GM19240 (cell line): Measurements from ENCODE around the gene RAD51B.
"Not testable (repeated sequence)": the region's sequence is repeated elsewhere in the genome, so short reads cannot be mapped to it uniquely, and the experiment has no call there.

ENCODE experiments used
- DNase-seq: peaks from one replicate; pipeline ENCODE4 v3.0.0; 2011; ENCODE audit warnings: low spot score; ENCODE audit not compliant: insufficient read length

Gene RAD51B

DNA sequence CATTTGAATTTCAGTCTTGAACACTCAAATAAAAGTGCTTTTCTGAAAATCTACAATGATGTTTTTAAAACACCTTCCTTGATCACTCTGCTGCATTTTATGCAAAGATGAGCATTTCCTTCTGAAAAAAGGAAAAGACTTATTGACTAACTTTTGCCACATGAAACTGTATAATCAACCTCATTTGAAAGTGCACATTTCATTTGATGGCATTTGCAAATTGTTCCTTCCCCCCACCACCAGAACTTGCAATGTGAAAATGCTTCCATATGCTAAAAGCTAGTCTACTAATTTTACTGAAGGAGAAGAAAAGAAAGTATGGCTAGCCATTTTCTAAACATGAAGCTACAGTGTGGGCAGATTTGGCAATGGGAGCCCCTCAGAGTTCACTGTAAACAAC is 159.2 kb downstream of the RAD51B start:
- no peak for DNase-seq

DNA sequence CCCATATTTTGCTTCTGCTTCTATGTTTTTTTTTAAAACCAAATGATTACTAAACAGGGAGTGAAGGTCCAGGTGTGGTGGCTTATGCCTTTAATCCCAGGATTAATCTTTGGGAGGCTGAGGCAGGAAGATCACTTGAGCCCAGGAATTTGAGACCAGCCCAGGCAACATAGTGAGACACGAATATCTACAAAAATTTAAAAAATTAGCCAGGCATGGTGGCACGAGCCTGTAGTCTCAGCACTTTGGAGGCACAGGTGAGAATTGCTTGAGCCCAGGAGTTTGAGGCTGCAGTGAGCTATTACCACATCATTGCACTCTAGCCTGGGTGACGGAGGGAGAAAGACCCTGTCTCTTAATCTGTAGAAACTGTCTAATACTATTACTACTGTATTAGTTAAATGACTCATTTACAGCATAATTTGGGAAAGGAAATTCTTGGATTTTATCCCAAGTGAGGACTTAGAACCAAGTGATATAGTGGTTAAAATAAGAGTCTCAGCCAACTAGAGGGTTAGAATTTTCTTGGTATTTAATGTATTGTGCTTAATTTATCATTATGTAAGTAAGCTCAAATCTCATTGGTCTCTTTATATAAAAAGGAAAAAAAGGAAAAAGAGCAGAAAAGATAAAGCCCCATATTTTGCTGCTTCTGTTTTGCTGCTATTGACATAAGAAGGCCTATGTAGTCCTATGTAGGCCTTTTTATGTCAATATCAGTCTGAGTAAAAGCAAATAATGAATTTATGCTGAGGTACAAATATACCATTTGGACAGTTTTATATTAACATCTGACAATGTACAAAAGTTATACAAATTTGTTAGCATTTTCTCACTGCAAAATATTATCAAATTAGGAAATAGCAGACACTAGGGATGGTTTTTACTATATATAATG is 163.4 kb downstream of the RAD51B start:
- DNase-seq, result no peak

DNA sequence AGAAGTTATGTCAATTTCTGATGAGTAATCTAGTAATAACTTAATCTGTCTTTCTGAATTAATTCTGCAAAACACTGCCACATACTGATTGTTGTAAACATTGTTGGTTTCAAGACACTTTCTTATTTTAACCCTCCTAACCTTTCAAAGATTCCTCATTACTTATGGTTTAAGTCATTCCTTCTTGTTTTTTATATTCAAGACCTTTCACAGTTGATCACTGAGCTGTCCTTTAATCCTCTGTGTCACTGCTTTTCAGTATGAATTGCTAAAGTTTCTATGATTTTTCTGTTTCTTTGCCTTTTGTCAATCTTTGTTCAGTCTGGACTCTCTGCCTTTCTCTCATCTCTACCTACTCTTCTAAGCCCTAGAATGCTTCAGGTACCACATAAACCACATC is 164.7 kb downstream of the RAD51B start:
- DNase-seq, result no peak

DNA sequence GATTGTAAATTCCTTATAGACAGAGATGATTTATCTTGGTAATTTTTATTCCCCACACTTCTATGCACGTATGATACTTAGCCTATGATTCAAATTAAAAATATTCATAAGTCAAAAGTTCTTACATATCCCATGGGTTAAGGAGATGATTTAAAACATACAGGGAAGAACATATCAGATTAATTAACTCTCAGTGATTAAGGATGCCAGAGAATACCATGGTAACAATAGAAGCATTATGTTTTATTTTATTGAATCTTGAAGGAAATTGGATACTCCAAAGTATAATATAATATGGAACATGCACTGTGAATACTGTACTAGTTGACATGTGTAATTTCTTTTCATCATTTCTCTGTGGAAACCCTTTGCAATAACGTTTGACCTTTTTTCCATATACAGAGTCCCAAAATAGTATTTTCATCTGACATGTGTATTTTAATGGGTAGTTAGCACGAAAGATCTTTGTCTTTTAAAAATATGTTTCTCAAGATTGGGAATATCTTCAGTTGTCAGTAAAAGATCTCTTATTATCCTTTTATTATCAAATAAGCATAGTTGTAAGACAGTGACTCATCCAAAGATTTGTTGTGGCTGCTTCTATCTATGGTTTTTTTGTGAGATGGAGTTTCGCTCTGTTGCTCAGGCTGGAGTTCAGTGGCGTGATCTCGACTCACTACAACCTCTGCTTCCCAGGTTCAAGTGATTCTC is 166.7 kb downstream of the RAD51B start:
- DNase-seq, result no peak

DNA sequence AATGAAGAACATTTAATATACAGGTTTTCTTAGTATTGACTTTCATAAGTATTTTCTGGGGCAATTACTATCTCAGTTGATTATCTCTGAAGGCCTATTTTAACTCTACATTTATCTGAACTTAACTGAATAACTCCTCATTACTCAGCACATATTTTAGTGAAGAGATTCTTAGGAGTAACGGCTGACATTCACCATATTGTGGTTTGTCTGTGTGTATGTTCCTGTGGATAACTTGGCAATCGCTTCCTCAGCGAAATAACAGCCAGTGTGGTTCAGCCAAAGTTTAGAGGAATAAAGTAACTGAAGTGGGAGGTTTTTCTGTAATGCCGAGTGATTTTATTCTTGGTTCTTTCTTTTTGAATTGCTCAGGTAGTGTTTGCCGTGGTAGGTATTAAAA is 168.0 kb downstream of the RAD51B start:
- no peak for DNase-seq

DNA sequence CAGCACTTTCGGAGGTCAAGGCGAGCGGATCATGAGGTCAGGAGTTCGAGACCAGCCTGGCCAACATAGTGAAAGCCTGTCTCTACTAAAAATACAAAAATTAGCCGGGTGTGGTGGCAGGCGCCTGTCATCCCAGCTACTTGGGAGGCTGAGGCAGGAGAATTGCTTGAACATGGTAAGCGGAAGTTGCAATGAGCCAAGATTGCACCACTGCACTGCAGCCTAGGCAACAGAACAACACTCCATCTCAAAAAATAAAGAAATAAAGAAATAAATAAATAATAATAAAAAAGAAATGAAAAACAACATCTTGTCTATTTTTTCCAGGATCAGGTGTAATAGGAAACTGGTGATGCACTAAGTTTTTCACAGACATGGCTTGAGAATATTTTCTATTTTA is 168.6 kb downstream of the RAD51B start:
- not testable (repeated sequence) for DNase-seq

DNA sequence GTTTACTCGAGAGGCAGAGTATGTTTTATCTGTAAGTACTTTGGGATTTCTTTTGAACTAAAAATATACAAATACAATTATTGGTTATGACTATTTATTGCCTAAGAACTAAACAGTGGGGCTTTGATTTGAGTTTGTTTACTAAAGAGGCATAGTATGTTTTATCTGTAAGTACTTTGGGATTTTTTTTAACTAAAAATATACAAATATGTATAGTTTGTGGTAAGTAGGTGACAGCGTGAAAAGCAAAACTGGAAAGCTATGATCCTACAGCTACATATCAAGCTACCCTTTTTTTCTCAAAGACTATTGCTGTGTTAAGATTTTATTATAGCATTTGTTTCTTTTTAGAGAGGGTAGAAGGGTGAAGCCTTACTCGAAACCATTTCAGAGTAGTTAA is 171.0 kb downstream of the RAD51B start:
- no peak for DNase-seq

DNA sequence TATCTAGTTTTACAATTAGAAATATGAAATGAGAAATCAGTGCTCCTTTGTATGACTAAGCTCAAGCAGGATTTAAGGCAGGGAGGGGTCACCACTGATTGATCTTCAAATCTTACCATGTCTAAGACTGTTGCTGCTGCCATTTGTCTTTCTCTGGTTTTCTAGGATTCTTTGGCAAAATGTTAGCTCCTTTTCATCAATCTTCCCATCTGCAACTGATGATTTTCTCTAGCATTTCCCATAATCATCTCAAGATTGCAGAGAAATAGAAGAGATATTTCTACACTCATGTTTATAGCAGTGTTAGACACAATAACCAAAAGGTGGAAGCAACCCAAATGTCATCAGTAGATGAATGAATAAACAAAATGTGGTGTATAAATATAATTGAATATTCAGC is 175.0 kb downstream of the RAD51B start:
- no peak for DNase-seq

DNA sequence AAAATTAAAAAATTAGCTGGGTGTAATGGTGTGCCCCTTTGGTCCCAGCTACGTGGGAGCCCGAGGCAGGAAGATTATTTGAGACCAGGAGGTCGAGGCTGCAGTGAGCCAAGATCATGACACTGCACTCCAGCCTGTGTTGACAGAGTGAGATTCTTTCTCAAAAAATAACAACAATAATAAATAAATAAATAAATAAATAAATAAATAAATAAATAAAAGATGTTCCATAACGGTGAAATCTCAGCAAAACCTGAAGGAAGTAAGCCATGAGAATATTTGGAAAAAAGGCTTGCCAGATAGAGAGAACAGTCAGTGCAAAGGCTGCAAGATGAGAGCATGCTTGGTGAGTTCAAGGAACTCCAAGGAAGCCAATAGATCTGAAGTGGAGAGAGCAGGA is 176.7 kb downstream of the RAD51B start:
- DNase-seq, result no peak

DNA sequence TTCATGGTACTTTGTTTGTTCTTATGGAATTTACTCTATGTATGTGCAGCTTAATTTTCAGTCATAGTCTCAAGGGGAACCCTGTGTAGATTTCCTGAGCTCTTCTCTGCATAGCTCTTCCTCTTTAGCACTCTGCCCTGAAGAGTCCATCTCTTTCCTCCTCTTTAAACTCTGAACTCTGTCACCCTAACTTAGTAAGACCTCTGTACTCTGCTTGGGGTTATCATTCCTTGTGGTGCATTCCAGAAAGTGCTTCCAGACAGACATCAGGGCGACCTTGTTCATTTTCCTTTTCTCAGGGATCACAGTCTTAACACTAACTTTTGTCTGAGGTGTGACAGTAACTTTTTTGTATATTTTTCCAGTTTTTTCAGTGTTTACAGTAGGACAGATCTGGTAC is 179.3 kb downstream of the RAD51B start:
- DNase-seq, result no peak

DNA sequence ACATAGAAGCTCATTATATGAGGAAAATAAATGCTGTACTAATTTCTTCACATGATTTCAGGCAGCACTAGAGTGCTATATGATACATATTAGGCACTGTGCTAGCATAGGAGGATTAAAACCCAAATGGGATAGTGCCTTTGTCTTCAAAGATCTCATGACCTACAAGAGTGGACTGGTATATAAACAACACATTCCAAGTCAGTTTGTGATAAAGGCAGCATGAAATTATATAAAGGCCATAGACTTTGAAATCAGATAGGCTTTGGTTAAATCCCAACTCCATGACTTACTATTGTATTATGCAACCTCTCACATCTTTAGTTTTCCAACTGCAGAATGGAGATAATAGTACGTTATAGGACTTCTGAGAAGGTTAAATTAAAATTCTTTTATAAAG is 179.7 kb downstream of the RAD51B start:
- no peak for DNase-seq

DNA sequence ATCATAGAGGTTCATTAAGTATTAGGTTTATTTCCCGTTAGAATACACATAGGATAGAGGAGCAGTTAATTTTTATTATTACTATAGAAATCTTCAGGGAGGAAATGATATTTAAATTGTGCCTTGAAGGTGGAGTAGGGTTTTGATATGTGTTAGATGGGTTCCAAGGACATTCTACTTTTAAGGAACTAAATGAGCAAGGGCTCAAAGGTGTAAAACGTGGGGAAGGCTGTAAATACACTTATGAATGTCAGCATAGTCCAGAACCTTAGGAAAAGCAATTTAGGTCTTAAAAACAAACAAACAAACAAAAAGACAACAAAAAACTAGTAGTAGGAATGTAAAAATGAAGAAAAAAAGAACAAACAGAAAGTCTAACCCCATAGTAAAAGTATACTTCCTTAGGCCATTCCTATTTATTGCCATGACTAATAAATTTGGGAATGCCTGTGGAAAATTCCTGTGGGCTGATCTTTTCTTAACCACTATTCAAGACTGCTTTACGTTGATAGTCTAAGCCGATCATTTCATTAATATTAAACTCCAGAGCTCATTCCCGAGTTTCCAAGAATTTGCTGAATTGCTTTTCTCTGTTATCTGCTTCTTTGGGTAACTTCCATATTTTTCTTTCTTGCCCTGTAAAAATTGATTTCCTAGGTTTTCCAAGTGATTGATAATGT is 180.3 kb downstream of the RAD51B start:
- DNase-seq, result no peak

DNA sequence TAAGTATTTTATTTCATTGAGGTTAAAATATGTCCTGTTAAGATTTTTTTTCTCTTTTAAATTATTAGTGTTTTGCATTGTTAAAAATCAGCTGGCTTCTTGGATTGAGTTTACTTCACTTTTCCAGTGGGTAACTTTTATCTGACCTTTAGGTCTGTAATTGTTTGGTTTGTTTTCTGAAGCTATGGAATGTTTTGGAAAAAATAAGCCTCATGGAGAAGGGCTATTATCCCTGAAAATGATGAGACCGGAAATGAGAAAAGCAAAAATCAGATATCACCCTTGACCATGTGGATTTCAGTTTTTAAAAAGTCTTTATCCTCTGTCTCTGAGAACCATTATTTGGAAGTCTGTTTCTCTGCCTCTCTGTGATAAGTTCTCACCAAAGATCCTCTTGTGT is 180.9 kb downstream of the RAD51B start:
- no peak for DNase-seq

DNA sequence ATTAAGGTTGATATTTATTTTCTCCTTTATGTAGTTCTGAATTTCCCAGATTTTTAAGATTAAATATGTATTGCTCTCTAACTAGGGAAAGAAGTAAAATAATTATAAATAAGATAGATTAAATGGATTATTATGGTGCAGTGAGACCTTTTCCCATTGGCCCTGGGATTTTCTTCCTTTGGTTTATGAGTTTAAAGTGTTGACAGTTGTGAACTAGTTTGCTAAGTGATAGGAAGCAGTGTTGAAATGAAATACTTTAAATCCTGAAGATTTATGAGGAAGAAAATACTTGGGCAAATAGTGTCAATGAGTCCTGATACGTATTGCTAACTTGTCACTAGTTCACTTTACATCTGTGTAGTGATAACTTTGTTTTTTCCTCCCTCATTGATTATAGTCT is 188.9 kb downstream of the RAD51B start:
- DNase-seq, result no peak

DNA sequence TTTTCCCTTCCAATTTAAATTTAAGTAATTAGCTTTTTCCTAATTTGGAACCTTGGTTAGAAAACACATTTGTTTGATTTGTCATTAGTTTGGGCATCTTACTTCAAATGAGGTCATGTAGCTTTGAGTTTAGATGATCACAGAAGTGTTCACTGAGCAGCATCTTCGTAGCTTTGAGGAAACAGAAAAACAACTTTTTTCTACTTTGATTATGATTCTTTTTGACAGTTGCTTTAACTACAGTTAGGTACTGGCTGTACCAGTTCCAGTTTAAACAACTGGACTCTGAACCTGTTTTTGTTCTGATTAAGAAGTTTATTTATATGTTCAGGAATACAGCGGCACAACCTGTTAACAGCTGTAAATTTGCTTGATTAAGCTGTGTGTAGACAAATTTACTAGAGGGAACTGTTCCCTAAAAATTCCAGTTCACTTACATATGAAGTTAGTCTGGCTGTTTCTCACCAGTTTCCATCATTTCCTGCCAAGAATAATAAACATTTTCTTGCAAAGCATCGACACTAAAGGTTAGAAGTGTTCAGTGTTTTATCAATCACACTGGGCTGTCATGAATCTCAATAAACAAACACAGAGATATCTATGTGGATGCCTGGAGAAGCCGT is 191.9 kb downstream of the RAD51B start:
- DNase-seq, result no peak

DNA sequence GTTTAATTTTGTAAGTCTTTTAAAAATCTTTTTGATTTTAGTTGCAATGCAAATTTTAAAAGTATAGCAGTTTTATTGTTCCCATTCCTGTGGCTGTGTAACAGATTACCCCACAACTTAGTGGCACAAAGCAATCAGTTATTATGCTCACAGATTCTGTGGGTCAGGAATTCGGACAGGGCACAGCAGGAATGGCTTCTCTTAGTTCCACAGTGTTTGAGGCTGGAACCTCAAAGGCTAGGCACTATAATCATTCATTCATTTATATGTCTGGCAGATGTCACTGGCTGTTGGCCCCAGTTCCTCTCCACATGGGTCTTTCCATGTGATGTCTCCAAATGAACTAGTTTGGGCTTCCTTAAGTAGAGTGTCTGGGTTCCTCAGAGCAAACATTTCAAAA is 193.3 kb downstream of the RAD51B start:
- DNase-seq, result no peak

DNA sequence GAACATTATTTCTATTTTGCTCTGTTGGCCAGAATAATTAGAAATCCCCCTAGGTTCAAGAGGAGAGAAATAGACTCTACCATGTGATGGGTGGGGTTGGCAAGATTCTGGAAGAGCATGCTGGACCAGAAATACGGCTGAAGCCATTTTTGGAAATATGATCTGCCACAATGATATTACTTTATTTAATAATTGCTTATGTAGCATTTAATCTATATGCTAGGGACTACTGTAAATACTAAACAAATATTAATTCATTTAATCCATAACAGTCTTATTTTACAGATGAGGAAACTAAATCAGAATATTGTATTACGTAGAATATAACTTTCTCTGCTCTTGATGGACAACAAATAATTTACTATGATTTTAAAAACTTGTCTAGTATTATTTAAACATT is 193.7 kb downstream of the RAD51B start:
- no peak for DNase-seq

DNA sequence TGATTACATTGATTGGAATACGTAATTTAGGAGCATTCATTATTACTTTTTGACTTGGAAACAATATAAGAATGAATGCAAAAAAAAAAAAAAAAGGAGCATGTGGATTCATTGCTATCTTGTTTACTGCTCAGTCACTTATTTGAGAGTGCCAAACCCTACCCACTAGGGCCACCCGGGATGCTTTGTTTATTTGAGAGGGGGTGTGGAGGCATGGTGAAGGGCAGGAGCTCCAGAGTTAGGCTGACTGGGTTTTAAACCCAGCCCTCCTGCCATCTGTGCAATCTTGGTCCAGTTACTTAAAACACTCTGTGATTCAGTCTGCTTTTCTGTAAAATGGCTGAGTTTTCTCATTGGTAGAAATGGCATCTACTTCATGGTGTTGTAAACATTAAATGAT is 195.2 kb downstream of the RAD51B start:
- DNase-seq, result no peak

DNA sequence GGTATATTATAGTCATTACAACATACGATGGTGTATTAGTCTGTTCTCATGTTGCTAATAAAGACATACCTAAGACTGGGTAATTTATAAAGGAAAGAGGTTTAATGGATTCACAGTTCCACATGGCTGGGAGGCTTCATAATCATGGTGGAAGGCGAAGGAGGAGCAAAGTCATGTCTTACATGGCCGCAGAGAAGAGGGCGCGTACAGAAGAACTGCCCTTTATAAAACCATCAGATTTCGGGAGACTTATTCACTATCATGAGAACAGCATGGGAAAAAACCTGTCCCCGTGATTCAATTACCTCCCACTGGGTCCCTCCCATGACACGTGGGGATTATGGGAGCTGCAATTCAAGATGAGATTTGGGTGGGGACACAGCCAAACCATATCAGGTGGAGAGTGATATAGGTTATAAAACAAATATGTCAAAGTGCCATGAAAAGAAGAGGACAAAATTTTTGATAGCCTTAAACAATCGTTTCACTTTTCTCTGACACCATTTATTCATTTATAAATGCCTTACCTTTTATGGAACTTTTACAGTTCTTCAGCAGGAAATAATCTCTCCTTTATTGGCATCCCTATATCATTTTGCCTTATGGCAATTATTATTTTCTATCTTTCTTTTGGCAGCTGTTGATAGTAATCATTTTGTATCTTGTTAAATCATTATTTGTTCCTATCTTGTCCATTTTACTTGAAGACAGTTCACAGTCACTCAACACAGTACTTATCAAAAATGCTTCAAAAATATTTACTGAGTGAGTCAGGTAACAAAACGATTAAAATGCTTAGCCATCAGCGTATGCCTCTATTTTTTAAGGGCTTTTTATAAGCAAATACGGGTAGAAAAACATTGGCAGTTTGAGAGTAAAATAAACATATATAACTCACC is 196.0 kb downstream of the RAD51B start:
- DNase-seq, result no peak

DNA sequence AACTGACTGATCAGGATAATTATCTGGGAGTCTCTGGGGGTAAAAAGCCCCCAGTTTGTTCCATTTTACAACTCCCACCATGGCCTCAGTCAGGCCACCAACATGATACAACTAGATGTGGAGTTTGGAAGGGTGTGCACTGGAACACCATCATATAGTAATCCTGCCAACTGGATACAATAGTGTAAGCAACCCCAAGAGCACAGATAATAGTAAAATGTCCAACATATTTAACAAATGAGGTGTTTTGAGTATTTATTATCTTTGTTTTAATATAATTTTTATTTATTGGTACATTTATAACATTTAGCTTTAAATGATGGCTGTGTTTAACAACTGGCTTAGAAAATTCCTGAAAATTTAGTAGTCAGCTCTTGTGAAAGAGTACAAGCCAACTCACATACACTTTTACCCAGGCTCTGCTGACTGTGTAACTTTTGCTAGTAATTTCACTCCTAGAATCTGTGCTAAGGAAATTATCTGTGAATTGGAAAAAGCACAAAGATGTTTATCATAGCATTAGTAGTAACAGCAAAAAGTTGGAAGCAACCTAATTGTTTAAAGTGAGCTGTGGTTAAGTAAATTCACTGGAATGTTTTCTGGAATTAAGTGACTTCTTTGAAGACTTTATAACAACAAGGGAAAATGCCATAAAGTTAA is 196.8 kb downstream of the RAD51B start:
- DNase-seq, result no peak
